Lower leg skin (tissue), 3 donors: ENCODE results near the gene NOS3.

Experiments
- POLR2A ChIP-seq, 2 donors: fragments of 450-650 bp; IDR thresholded peaks; one replicate each; pipeline ENCODE4 v1.6.1; 2016 to 2017; ENCODE audit warnings: antibody characterized with exemption in 2 of 2, mild to moderate bottlenecking in 1 of 2, moderate library complexity in 1 of 2
- TF ChIP-seq, protein P1 (sequence below), 3 donors: fragments of 450-650 bp; IDR thresholded peaks; one replicate each; pipeline ENCODE4 v1.5.1; 2016; ENCODE audit warnings: antibody characterized with exemption in 3 of 3, mild to moderate bottlenecking in 3 of 3, moderate library complexity in 2 of 3

DNA sequence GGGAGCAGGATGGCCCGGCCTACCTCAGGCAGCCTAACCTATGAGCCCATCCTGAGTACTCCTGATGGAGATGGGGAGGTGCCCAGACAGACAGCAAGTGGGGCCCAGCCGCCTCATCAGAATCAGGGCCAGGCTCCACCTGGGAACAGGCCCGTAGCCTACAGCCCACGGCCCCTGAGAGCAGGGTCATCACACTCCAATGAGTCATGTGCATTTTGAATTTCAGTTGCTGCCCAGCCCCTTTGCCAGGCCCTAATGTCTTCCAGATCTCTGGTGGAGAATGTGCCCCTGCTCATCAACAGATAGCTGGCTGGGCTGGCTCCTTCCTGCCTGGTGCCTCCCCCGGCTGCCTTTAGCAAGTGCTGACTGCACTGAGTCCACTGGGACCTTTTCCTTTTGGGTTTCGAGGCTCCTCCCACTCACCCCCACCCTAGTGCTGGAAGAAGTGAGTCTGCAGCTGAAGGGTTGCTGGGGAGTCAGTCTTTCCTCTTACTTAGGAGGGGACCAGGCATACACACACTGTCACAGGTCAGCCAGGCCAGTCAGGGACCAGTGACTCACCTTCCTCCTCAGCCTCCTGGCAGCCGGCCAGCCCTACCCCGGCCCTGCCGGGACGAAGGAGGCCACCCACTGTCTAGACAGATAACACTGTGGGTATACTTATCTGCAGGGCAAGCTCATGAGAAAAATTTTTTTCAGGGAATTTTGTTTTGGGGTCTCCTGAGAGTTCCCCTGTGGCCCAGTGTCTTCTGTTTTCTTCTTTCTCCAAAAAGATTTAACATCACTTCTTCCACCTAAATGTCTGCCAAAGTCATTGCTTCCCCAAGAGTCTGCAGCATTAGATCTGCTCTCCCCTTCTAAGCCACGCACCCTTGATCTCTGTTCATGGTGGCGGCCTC lies 48.4 kb downstream of the NOS3 start:
- TF ChIP-seq, protein P1, sequence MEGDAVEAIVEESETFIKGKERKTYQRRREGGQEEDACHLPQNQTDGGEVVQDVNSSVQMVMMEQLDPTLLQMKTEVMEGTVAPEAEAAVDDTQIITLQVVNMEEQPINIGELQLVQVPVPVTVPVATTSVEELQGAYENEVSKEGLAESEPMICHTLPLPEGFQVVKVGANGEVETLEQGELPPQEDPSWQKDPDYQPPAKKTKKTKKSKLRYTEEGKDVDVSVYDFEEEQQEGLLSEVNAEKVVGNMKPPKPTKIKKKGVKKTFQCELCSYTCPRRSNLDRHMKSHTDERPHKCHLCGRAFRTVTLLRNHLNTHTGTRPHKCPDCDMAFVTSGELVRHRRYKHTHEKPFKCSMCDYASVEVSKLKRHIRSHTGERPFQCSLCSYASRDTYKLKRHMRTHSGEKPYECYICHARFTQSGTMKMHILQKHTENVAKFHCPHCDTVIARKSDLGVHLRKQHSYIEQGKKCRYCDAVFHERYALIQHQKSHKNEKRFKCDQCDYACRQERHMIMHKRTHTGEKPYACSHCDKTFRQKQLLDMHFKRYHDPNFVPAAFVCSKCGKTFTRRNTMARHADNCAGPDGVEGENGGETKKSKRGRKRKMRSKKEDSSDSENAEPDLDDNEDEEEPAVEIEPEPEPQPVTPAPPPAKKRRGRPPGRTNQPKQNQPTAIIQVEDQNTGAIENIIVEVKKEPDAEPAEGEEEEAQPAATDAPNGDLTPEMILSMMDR (IDR thresholded peaks at IDR 0.05) = no peak
- no peak for TF ChIP-seq POLR2A (IDR thresholded peaks at IDR 0.05)
